CD4-positive, alpha-beta T cell treated with Interleukin-4 for 1 hour (primary cell): ENCODE data around the gene OR7G3.
A peak's percentile ranks its signal among the peaks of the same experiment; 100 is the strongest.

ENCODE experiments used
- DNase-seq, 2 donors: peaks; one replicate each; pipeline ENCODE4 v3.0.0-alpha.2; 2020 to 2022

Gene OR7G3

GRCh38 chr19:9126900-9127405 is at the start of gene OR7G3:
OR7G3 (minus strand) TSS chr19:9126950; CDS start chr19:9126950, 0 bp downstream.
- no peak for DNase-seq

GRCh38 chr19:9175326-9175725 is 48.6 kb upstream of the OR7G3 start:
- no peak for DNase-seq

- DNase-seq, result no peak
Measured at GRCh38 chr19:9171393-9171991, 44.7 kb upstream of the OR7G3 start.

- DNase-seq, result no peak
Measured at GRCh38 chr19:9166846-9167245, 40.1 kb upstream of the OR7G3 start.

GRCh38 chr19:9165261-9165660 is 38.5 kb upstream of the OR7G3 start:
- DNase-seq, result no peak

GRCh38 chr19:9161427-9161826 is 34.7 kb upstream of the OR7G3 start:
- DNase-seq, result no peak

- no peak for DNase-seq
Measured at GRCh38 chr19:9159891-9160290, 33.1 kb upstream of the OR7G3 start.

- DNase-seq, result no peak
Measured at GRCh38 chr19:9156304-9156703, 29.6 kb upstream of the OR7G3 start.

GRCh38 chr19:9155591-9155990 is 28.8 kb upstream of the OR7G3 start:
- DNase-seq, result no peak

GRCh38 chr19:9151367-9151766 is 24.6 kb upstream of the OR7G3 start:
- DNase-seq, result peak in 1 of 2 donors; percentile 9

GRCh38 chr19:9150650-9151049 is 23.9 kb upstream of the OR7G3 start:
- DNase-seq, result no peak

- no peak for DNase-seq
Measured at GRCh38 chr19:9149997-9150396, 23.2 kb upstream of the OR7G3 start.

GRCh38 chr19:9148697-9149096 is 21.9 kb upstream of the OR7G3 start:
- no peak for DNase-seq

GRCh38 chr19:9146882-9147281 is 20.1 kb upstream of the OR7G3 start:
- no peak for DNase-seq

- no peak for DNase-seq
Measured at GRCh38 chr19:9144920-9145319, 18.2 kb upstream of the OR7G3 start.

- peak; percentile 92 to 94 for DNase-seq
Measured at GRCh38 chr19:9140159-9140874, 13.6 kb upstream of the OR7G3 start, which contains the start of gene ZNF317. ZNF317 (plus strand) TSS chr19:9140397; CDS start chr19:9156017, 15,620 bp downstream.

GRCh38 chr19:9139609-9140158 is 12.9 kb upstream of the OR7G3 start:
- DNase-seq, result peak in 1 of 2 donors; percentile 6

- no peak for DNase-seq
Measured at GRCh38 chr19:9132422-9132821, 5.7 kb upstream of the OR7G3 start.

GRCh38 chr19:9130965-9131364 is 4.2 kb upstream of the OR7G3 start:
- no peak for DNase-seq

- no peak for DNase-seq
Measured at GRCh38 chr19:9128171-9128570, 1.4 kb upstream of the OR7G3 start.

- no peak for DNase-seq
Measured at GRCh38 chr19:9116547-9116946, 10.2 kb downstream of the OR7G3 start.

- no peak for DNase-seq
Measured at GRCh38 chr19:9115307-9115813, 11.4 kb downstream of the OR7G3 start, which contains the start of gene OR7G1. OR7G1 (minus strand) TSS chr19:9115763; CDS start chr19:9115763, 0 bp downstream.

GRCh38 chr19:9109959-9110358 is 16.8 kb downstream of the OR7G3 start:
- DNase-seq, result no peak

GRCh38 chr19:9107375-9107774 is 19.4 kb downstream of the OR7G3 start, which contains the start of gene OR7G2:
OR7G2 (minus strand) TSS chr19:9107475; CDS start chr19:9103243, 4,232 bp downstream.
- DNase-seq, result no peak
